Breast epithelium (tissue), 3 donors: Measurements from ENCODE around the gene ERN2.

ENCODE experiments used
- CTCF ChIP-seq, 3 donors: fragments of 450-650 bp; IDR thresholded peaks; one replicate each; pipeline ENCODE4 v1.5.1; 2016 to 2017; ENCODE audit warnings: antibody characterized with exemption in 3 of 3, mild to moderate bottlenecking in 3 of 3, moderate library complexity in 3 of 3
- POLR2A ChIP-seq: fragments of 450-650 bp; IDR thresholded peaks from one replicate; pipeline ENCODE4 v1.6.1; 2016; ENCODE audit warnings: antibody characterized with exemption, mild to moderate bottlenecking, moderate library complexity
- POLR2AphosphoS5 ChIP-seq, 3 donors: sonication (generic); formaldehyde crosslinking; IDR thresholded peaks; one replicate each; pipeline ENCODE4 v1.6.1; 2017; ENCODE audit warnings: antibody characterized with exemption in 3 of 3

- TF ChIP-seq CTCF (IDR thresholded peaks at IDR 0.05), result no peak
- no peak for TF ChIP-seq POLR2A
- TF ChIP-seq POLR2AphosphoS5 (IDR thresholded peaks at IDR 0.05), result no peak
Measured at GRCh38 chr16:23699100-23699499, 13.9 kb downstream of the ERN2 start.
